Stimulated activated CD8-positive, alpha-beta memory T cell treated with anti-CD3 and anti-CD28 coated beads, Interleukin-12 subunit alpha, Interleukin-12 subunit beta, amount 100 ng/mL, for 24 hours (primary cell): Measurements from ENCODE around the gene SLC35E1.
"Not testable (repeated sequence)": the region's sequence is repeated elsewhere in the genome, so short reads cannot be mapped to it uniquely, and the experiment has no call there.

Experiments
- DNase-seq: peaks from one replicate; pipeline ENCODE4 v3.0.0-alpha.2; 2020; ENCODE audit errors: extremely low read depth

Gene SLC35E1

GRCh38 chr19:16544473-16545231, 27.6 kb downstream of the SLC35E1 start:
- DNase-seq, result no peak

GRCh38 chr19:16543734-16544133, 28.5 kb downstream of the SLC35E1 start:
- not testable (repeated sequence) for DNase-seq

GRCh38 chr19:16542910-16543472, 29.2 kb downstream of the SLC35E1 start:
- no peak for DNase-seq

- peak; percentile 83 for DNase-seq
Measured at GRCh38 chr19:16542045-16542909, 29.9 kb downstream of the SLC35E1 start, which contains the start of gene CHERP. Gene CHERP (minus strand): TSS chr19:16542437. CDS start chr19:16542378, 59 bp downstream.

- no peak for DNase-seq
Measured at GRCh38 chr19:16541526-16542044, 30.6 kb downstream of the SLC35E1 start.

GRCh38 chr19:16540948-16541347, 31.3 kb downstream of the SLC35E1 start:
- DNase-seq, result no peak

GRCh38 chr19:16537111-16537510, 35.1 kb downstream of the SLC35E1 start:
- DNase-seq, result no peak

- no peak for DNase-seq
Measured at GRCh38 chr19:16536130-16536529, 36.1 kb downstream of the SLC35E1 start.

GRCh38 chr19:16535381-16535780, 36.8 kb downstream of the SLC35E1 start:
- DNase-seq, result no peak

- DNase-seq, result no peak
Measured at GRCh38 chr19:16532440-16533234, 39.6 kb downstream of the SLC35E1 start.

- no peak for DNase-seq
Measured at GRCh38 chr19:16531380-16531669, 40.9 kb downstream of the SLC35E1 start.

GRCh38 chr19:16530540-16531379, 41.5 kb downstream of the SLC35E1 start:
- DNase-seq, result no peak

- DNase-seq, result no peak
Measured at GRCh38 chr19:16529466-16530144, 42.6 kb downstream of the SLC35E1 start.

- no peak for DNase-seq
Measured at GRCh38 chr19:16527971-16528521, 44.2 kb downstream of the SLC35E1 start.

- no peak for DNase-seq
Measured at GRCh38 chr19:16527334-16527935, 44.8 kb downstream of the SLC35E1 start.

- no peak for DNase-seq
Measured at GRCh38 chr19:16525751-16526481, 46.3 kb downstream of the SLC35E1 start.

- DNase-seq, result no peak
Measured at GRCh38 chr19:16524991-16525734, 47.1 kb downstream of the SLC35E1 start.
